Heart right ventricle (tissue), 16 donors: ENCODE measurements around the gene USP20. TPM values are rescaled to one million over a fixed set of nuclear protein-coding genes. Genes with fewer than 3 reads are reported as not detected.

Experiments
- ATAC-seq, 8 donors: fragments of 200-7000 bp; cut with Tn5 transposase; one replicate each; pipeline ENCODE4 v1.9.1; 2020; ENCODE audit warnings: mild to moderate bottlenecking in 8 of 8, moderate library complexity in 8 of 8, moderate number of reproducible peaks in 1 of 8
- DNase-seq, 2 donors: peaks; one replicate each; pipeline ENCODE4 v3.0.0-alpha.2; 2020
- H3K27ac ChIP-seq, 10 donors: fragments of 200-600 bp; sonication (generic) in 2 of 10; one replicate each; pipeline versions ENCODE4 v1.5.0 to v1.8.0; 2020 to 2022; ENCODE audit warnings: mild to moderate bottlenecking in 3 of 10
- H3K27me3 ChIP-seq, 7 donors: fragments of 200-600 bp; one replicate each; pipeline ENCODE4 v1.8.0; 2021 to 2022; ENCODE audit warnings: mild to moderate bottlenecking in 2 of 7
- H3K36me3 ChIP-seq, 9 donors: fragments of 200-600 bp; sonication (generic) in 1 of 9; one replicate each; pipeline versions ENCODE4 v1.5.0 to v1.8.0; 2020 to 2022; ENCODE audit warnings: mild to moderate bottlenecking in 2 of 9
- H3K4me1 ChIP-seq, 9 donors: fragments of 200-600 bp; sonication (generic) in 1 of 9; one replicate each; pipeline versions ENCODE4 v1.5.0 to v1.8.0; 2020 to 2022; ENCODE audit warnings: mild to moderate bottlenecking in 4 of 9
- H3K4me3 ChIP-seq, 10 donors: fragments of 200-600 bp; sonication (generic) in 2 of 10; one replicate each; pipeline versions ENCODE4 v1.5.0 to v1.8.0; 2020 to 2022; ENCODE audit warnings: mild to moderate bottlenecking in 7 of 10, moderate library complexity in 2 of 10
- H3K9me3 ChIP-seq, 11 donors: fragments of 200-600 bp in 10 of 11; sonication (generic) in 2 of 11; one replicate each; pipeline versions ENCODE4 v1.5.0 to v1.8.0; 2013 to 2022; ENCODE audit warnings: mild to moderate bottlenecking in 2 of 11, control low read depth in 1 of 11, moderate library complexity in 1 of 11
- CTCF ChIP-seq, 9 donors: fragments of 200-600 bp; sonication (generic) in 2 of 9; IDR thresholded peaks; one replicate each; pipeline versions ENCODE4 v1.5.0 to v1.8.0; 2021 to 2022; ENCODE audit warnings: antibody characterized with exemption in 9 of 9, mild to moderate bottlenecking in 5 of 9, moderate library complexity in 1 of 9
- WGBS, 2 donors: extraction: QIAGEN DNeasy Blood & Tissue Kit; methylation state at CpG; one replicate each; pipeline ENCODE4 v1.1.7; 2013; ENCODE audit warnings: inconsistent platforms in 1 of 2; 5-methylcytosine and 5-hydroxymethylcytosine counted together
- intact Hi-C, 10 donors: fragments of 100-400 bp; cut with DNase I; formaldehyde crosslinking; loops; one replicate each; pipeline versions ENCODE4 v1.11.1 to v1.14.2; 2022
- polyA plus RNA-seq, 2 donors: library from polyadenylated mRNA; stranded (reverse); fragments of 200-250 nt; gene quantifications; one replicate each; pipeline ENCODE4 v1.2.3, GENCODE V29; 2013
- total RNA-seq, 10 donors: library from RNA; stranded (reverse); fragmentation: NEBNext Ultra II Directional in 3 of 10; extraction: Animal tissue kit (Norgen Biotek cat#: 25700) in 3 of 10; gene quantifications; one replicate each; pipeline versions ENCODE4 v1.2.1 to v1.2.4, GENCODE V29; 2021 to 2023
- donor health status: Arrhythmogenic right ventricular cardiomyopathy.
- donor health status: ischemic (EF 13 %, LVEDD 7.1; RV severe dilation, severe dysfunction).
- donor health status: healthy with polysubstance abuse.
- donor health status: DM: no; HTN: yes; CAD: no.
- donor health status: DM: no; HTN: no; CAD: no.
- donor health status: ischemic (EF 25% LVEDD 6.9; RV normal size, moderate dysfunction).
- donor health status: ischemic (EF 25% LVEDD 5.7; RV mildly dilated, moderate dysfunction).
- donor health status: healthy.
- donor health status: DM: yes; HTN: yes; CAD: no.
- donor health status: Ischemic cardiomyopathy.
- donor health status: ischemic (EF 35%, LVEDD 5.7; RV mildly dilated, moderate dysfunction).
- donor health status: nonischemic (EF 11% LVEDD 7.7; RV severe dilation, severe dysfunction).
- donor health status: DM: yes; HTN: yes; CAD: no.
- donor health status: PGD.
- donor health status: ischemic (EF 29% LVEDD 5.4; RV normal size, mild dysfunction).
- donor health status: nonischemic (EF 23%, LVEDD 6.1; RV moderate dilation, normal function).

USP20 gene
- total and polyA plus RNA-seq, 12 donors, result 10.9 to 16.8 (median 12.5) TPM

DNA sequence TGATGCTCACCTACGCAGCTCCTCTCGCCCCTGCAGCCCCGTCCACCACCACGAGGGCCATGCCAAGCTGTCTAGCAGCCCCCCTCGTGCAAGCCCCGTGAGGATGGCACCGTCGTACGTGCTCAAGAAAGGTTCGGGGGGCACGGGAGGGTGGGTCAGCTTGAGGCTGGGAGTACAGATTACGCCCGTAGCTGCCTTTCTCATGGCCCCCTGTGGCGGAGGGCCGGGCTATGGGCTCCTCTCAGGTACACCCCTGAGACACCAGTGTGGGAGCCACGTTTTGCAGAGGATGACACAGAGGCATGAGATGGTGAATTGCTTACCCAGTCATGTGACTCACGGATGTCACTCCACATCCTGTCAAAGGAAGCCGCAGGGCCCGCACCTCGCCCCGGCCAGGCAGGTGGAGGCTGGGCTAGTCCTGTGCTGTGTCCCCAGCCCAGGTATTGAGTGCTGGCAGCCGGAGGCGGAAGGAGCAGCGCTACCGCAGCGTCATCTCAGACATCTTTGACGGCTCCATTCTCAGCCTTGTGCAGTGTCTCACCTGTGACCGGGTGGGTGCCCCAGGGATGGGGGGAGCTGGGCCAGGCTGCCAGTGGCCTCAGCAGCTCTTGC is 33.7 kb downstream of the USP20 start:
- ATAC-seq, result peak in 7 of 8 donors; percentile 27 to 64 (median 35)
- DNase-seq, result no peak
- H3K36me3 ChIP-seq, result peaks cover 0 to 57% (median 5%) of the 10 kb centered on the region in 9 donors
- peak overlapping the region in 1 of 10 donors; percentile 85 for H3K27ac ChIP-seq
- no peak overlapping the region for H3K4me3 ChIP-seq
- WGBS, 2 donors, result 90 to 93% methylated on average over 28 of the region's 28 CpGs
- no peak for TF ChIP-seq CTCF (IDR thresholded peaks at IDR 0.05)
- no peaks in the 10 kb centered on the region for H3K27me3 ChIP-seq
- peaks cover 0 to 36% (median 0%) of the 10 kb centered on the region in 9 donors for H3K4me1 ChIP-seq
- intact Hi-C loops, result no loop called here
- no peaks in the 10 kb centered on the region for H3K9me3 ChIP-seq

- Histone ChIP-seq H3K4me1 (peaks cover 0 to 36% (median 0%) of the 10 kb centered on the region in 9 donors), H3K27ac (peak overlapping the region in 1 of 10 donors; percentile 85), H3K36me3 (peaks cover 0 to 58% (median 10%) of the 10 kb centered on the region in 9 donors), H3K4me3 (no peak overlapping the region), H3K9me3 (no peaks in the 10 kb centered on the region), H3K27me3 (no peaks in the 10 kb centered on the region)
- intact Hi-C loops, result no loop called here
- no peak for TF ChIP-seq CTCF (IDR thresholded peaks at IDR 0.05)
- peak in 4 of 8 donors; percentile 9 to 59 (median 35) for ATAC-seq
- no peak for DNase-seq
- 83 to 86% methylated on average over 24 of the region's 24 CpGs for WGBS, 2 donors
These were observed 34.6 kb downstream of the USP20 start for GRCh38 chr9:129869585-129870501.

- intact Hi-C loops, result no loop called here
- ATAC-seq (no peak), DNase-seq (no peak)
- Histone ChIP-seq H3K36me3 (peaks cover 0 to 58% (median 12%) of the 10 kb centered on the region in 9 donors), H3K9me3 (no peaks in the 10 kb centered on the region), H3K27ac (no peak overlapping the region), H3K27me3 (no peaks in the 10 kb centered on the region), H3K4me1 (peaks cover 0 to 30% (median 0%) of the 10 kb centered on the region in 9 donors), H3K4me3 (no peak overlapping the region)
- WGBS, 2 donors, result 93 to 94% methylated on average over 10 to 11 of the region's 11 CpGs
- no peak for TF ChIP-seq CTCF (IDR thresholded peaks at IDR 0.05)
These were observed 35.8 kb downstream of the USP20 start for GRCh38 chr9:129871046-129871445.

DNA sequence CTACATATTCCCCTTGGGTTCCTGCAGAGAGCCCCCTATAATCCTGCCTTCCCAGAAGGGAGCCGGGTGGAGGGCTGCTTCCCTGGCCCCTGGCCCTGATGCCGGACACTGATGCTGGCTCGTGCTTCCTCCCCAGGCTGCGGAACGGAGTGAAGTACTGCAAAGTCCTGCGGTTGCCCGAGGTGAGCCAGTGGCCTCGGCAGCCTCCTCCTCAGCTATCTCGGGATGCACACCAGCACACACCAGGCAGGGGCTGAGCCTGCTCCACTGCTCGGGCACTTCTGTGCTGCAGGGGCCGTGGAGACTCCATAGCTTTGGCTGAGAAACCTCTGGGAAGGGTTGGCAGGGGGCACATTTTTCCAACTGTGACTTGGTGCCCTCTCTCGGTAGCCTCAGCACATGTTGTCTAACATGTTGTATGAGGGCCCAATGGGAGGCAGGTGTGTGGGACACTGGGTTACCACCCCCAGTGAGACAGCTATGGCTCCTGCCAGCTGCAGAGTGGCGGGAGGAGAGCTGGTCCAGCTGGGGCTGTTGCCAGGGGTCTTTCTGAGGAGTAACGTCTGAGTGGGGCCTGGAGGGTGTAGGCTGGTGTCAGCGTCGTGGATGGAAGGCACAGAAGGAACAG is 38.4 kb downstream of the USP20 start:
- no peak overlapping the region for H3K27ac ChIP-seq
- TF ChIP-seq CTCF (IDR thresholded peaks at IDR 0.05), result no peak
- H3K27me3 ChIP-seq, result no peaks in the 10 kb centered on the region
- WGBS, 2 donors, result 86 to 90% methylated on average over 16 of the region's 16 CpGs
- H3K36me3 ChIP-seq, result peaks cover 0 to 51% (median 1%) of the 10 kb centered on the region in 9 donors
- no peak overlapping the region for H3K4me3 ChIP-seq
- intact Hi-C loops, result no loop called here
- no peaks in the 10 kb centered on the region for H3K9me3 ChIP-seq
- H3K4me1 ChIP-seq, result peaks cover 0 to 11% (median 0%) of the 10 kb centered on the region in 9 donors
- DNase-seq (no peak), ATAC-seq (no peak)
